K562 (cell line): ENCODE measurements around the gene ATF4. TPM values are rescaled to one million over a fixed set of nuclear protein-coding genes. Genes with fewer than 3 reads are reported as not detected.

Experiments
- BHLHE40 ChIP-seq: IDR thresholded peaks from 2 replicates; pipeline ENCODE4 v1.6.1; 2011; ENCODE audit warnings: low read length, improper control_type of control experiment
- CREM ChIP-seq: IDR thresholded peaks from 2 replicates; pipeline ENCODE4 v1.6.1; 2014; ENCODE audit warnings: antibody characterized with exemption, low read depth
- FOXJ3 ChIP-seq: sonication (generic); formaldehyde crosslinking; IDR thresholded peaks from 2 replicates; pipeline ENCODE4 v1.4.0; 2020; ENCODE audit warnings: mild to moderate bottlenecking, missing genetic modification reagents
- ILK ChIP-seq: fragments of 450-650 bp; IDR thresholded peaks from 2 replicates; pipeline ENCODE4 v1.6.1; 2016; ENCODE audit warnings: missing genetic modification characterization, low read depth, mild to moderate bottlenecking, missing compliant biosample characterization, moderate library complexity, borderline replicate concordance
- JUN ChIP-seq, 2 experiments: sonication (generic) in 1 of 2; formaldehyde crosslinking in 1 of 2; IDR thresholded peaks; 2 replicates each; pipeline versions ENCODE4 v1.6.1 to v1.8.0; 2012 to 2022; ENCODE audit warnings: borderline replicate concordance in 2 of 2, mild to moderate bottlenecking in 2 of 2, improper control_type of control experiment in 1 of 2, low read depth in 1 of 2, low read length in 1 of 2, missing genetic modification reagents in 1 of 2
- KLF1 ChIP-seq: fragments of 450-650 bp; IDR thresholded peaks from 2 replicates; pipeline ENCODE4 v1.6.1; 2016; ENCODE audit warnings: missing genetic modification characterization, missing compliant biosample characterization
- LCOR ChIP-seq: sonication (generic); formaldehyde crosslinking; IDR thresholded peaks from 2 replicates; pipeline ENCODE4 v1.8.0; 2022; ENCODE audit warnings: mild to moderate bottlenecking, missing genetic modification reagents
- MBD2 ChIP-seq: sonication (generic); IDR thresholded peaks from 2 replicates; pipeline ENCODE4 v1.6.1; 2016; ENCODE audit warnings: low read depth, borderline replicate concordance
- POLR2B ChIP-seq: fragments of 450-650 bp; IDR thresholded peaks from 2 replicates; pipeline ENCODE4 v1.6.1; 2018; ENCODE audit warnings: low read depth; ENCODE audit not compliant: partially characterized antibody
- RB1 ChIP-seq: fragments of 450-650 bp; IDR thresholded peaks from 2 replicates; pipeline ENCODE4 v1.6.1; 2017; ENCODE audit warnings: low read depth, mild to moderate bottlenecking
- RBM25 ChIP-seq: fragments of 200-400 bp; formaldehyde crosslinking; IDR thresholded peaks from 2 replicates; pipeline ENCODE4 v1.6.1; 2018; ENCODE audit warnings: low read length, low read depth, moderate library complexity; ENCODE audit not compliant: severe bottlenecking
- RHOXF2B ChIP-seq: fragments of 250-450 bp; sonication (Bioruptor Pico); conservative IDR thresholded peaks from 2 replicates; pipeline ENCODE4 v1.5.1; 2021
- SIN3A ChIP-seq, 2 experiments: fragments of 150-350 bp in 1 of 2; IDR thresholded peaks; 2 replicates each; pipeline ENCODE4 v1.6.1; 2011 to 2016; ENCODE audit warnings: borderline replicate concordance in 2 of 2, low read depth in 2 of 2, low read length in 2 of 2, mild to moderate bottlenecking in 2 of 2, moderate library complexity in 2 of 2; ENCODE audit not compliant: control insufficient read depth in 1 of 2
- SRF ChIP-seq, 2 experiments: fragments of 250-450, 450-650 bp in 1 of 2; sonication (Bioruptor Pico) in 1 of 2; sonication (generic) in 1 of 2; formaldehyde crosslinking; IDR thresholded peaks; 2 replicates each; pipeline versions ENCODE4 v1.5.0 to v1.5.1; 2020 to 2022; ENCODE audit warnings: mild to moderate bottlenecking in 1 of 2, missing genetic modification reagents in 1 of 2
- TAF15 ChIP-seq: fragments of 200-400 bp; formaldehyde crosslinking; IDR thresholded peaks from 2 replicates; pipeline ENCODE4 v1.6.1; 2017; ENCODE audit warnings: mild to moderate bottlenecking, low read depth, low read length, moderate library complexity
- ZNF354B ChIP-seq: fragments of 250-450 bp; sonication (Bioruptor Pico); IDR thresholded peaks from 2 replicates; pipeline ENCODE4 v1.4.0; 2020
- polyA plus RNA-seq, 8 experiments: library from polyadenylated mRNA; depleted of rRNA in 4 of 8; stranded (reverse) in 5 of 8; unstranded in 3 of 8; fragments of >200 nt; fragmentation: Nextera tagmentation in 2 of 8; fragmentation: Illumina TruSeq in 1 of 8; extraction: Ambion mirVana in 2 of 8; extraction: Trizol in 1 of 8; gene quantifications; 2 replicates each; pipeline versions ENCODE4 v1.2.1 to v1.2.3, GENCODE V29; 2011 to 2014; ENCODE audit warnings: inconsistent platforms in 1 of 8, missing spikeins in 1 of 8
- total RNA-seq, 7 experiments: library from RNA; depleted of rRNA in 6 of 7; stranded (reverse); fragments of >200 nt in 6 of 7; fragmentation: Illumina TruSeq in 2 of 7; extraction: Trizol in 2 of 7; gene quantifications; 2 replicates each; pipeline versions ENCODE4 v1.2.1 to v1.2.3, GENCODE V29; 2011 to 2021; ENCODE audit warnings: low replicate concordance in 1 of 7
- TF ChIP-seq, protein P1 (sequence below), 2 experiments: fragments of 450-650 bp; conservative IDR thresholded peaks; 2 replicates each; pipeline ENCODE4 v1.6.1; 2017; ENCODE audit warnings: mild to moderate bottlenecking in 2 of 2, moderate library complexity in 2 of 2
- TF ChIP-seq, protein P2 (sequence below): fragments of 250-450 bp; sonication (Bioruptor Pico); IDR thresholded peaks from 2 replicates; pipeline ENCODE4 v1.9.0; 2021; ENCODE audit warnings: mild to moderate bottlenecking
- TF ChIP-seq, protein P3 (sequence below): fragments of 200-800 bp; sonication (Bioruptor generic); IDR thresholded peaks from 2 replicates; pipeline ENCODE4 v1.6.1; 2016; ENCODE audit warnings: missing genetic modification characterization, missing compliant biosample characterization
- TF ChIP-seq, protein P4 (sequence below): fragments of 450-650 bp; formaldehyde crosslinking; IDR thresholded peaks from 2 replicates; pipeline ENCODE4 v1.4.0; 2020; ENCODE audit warnings: mild to moderate bottlenecking

Gene ATF4
- total and polyA plus RNA-seq, 9 of the 15 experiments (the other 6 are each of a cell fraction or from before 2014, with no cell fraction given): 93.1 to 723 (median 355) TPM

DNA sequence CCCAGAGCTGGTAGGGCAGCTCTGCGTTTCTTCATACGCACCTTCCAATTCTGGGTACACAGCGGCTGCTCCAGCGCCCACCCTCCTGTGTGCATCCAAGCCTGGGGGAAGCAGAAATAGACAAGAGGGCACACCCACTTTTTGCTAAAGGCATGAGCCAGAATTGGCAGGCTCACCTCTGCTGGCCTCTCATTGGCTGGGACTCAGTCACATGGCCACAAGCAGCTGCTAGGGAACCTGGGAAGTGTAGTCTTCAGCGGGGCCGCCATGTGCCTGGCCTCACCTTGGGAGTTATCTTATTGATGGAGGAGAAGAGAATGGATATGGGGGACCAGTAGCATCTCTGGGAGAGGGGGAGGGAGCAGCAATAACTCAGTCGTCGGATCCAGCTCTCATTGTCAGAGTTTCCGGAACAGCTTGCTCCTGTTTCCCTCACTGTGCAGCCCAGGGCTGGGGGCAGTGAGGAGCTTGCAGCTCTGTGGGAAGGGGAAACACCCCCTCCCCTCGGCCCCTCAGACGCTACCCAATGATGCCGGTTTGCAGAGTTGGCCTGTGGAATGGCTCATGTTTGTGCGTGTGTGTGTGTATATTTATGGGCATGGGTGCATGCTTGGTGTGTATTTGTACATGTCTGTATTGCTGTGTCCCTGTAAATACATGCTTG, 30.1 kb upstream of the ATF4 start (continued):
- TF ChIP-seq RB1 (no peak), CREM (peak; percentile 22; the same call in 1 of the 2 replicates), ILK (tag) (no peak), MBD2 (peak; percentile 74; the same call in 1 of the 2 replicates), KLF1 (tag) (no peak), BHLHE40 (no peak), FOXJ3 (CRISPR knock-in tag) (no peak), SRF (CRISPR knock-in tag; IDR thresholded peaks at IDR 0.05) (no peak), RBM25 (peak; percentile 50), SIN3A (IDR thresholded peaks at IDR 0.05; ENCODE audit: borderline replicate concordance in 2 of 2, control insufficient read depth in 1 of 2, low read depth in 2 of 2, low read length in 2 of 2) (no peak), JUN (IDR thresholded peaks at IDR 0.05; ENCODE audit: borderline replicate concordance, low read depth, low read length) (0 out of 2 replicates have a peak, but pooled peaks have one; percentile 10), JUN (CRISPR knock-in tag; IDR thresholded peaks at IDR 0.05; ENCODE audit: borderline replicate concordance) (no peak), RHOXF2B (no peak), LCOR (CRISPR knock-in tag) (no peak), ZNF354B (CRISPR knock-in tag) (no peak), POLR2B (no peak), TAF15 (no peak)
- TF ChIP-seq, protein P1, sequence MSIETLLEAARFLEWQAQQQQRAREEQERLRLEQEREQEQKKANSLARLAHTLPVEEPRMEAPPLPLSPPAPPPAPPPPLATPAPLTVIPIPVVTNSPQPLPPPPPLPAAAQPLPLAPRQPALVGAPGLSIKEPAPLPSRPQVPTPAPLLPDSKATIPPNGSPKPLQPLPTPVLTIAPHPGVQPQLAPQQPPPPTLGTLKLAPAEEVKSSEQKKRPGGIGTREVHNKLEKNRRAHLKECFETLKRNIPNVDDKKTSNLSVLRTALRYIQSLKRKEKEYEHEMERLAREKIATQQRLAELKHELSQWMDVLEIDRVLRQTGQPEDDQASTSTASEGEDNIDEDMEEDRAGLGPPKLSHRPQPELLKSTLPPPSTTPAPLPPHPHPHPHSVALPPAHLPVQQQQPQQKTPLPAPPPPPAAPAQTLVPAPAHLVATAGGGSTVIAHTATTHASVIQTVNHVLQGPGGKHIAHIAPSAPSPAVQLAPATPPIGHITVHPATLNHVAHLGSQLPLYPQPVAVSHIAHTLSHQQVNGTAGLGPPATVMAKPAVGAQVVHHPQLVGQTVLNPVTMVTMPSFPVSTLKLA (conservative IDR thresholded peaks at IDR 0.05): peak; percentile 89 to 90
- TF ChIP-seq, protein P2, sequence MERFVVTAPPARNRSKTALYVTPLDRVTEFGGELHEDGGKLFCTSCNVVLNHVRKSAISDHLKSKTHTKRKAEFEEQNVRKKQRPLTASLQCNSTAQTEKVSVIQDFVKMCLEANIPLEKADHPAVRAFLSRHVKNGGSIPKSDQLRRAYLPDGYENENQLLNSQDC (CRISPR knock-in tag): no peak
- TF ChIP-seq, protein P3, sequence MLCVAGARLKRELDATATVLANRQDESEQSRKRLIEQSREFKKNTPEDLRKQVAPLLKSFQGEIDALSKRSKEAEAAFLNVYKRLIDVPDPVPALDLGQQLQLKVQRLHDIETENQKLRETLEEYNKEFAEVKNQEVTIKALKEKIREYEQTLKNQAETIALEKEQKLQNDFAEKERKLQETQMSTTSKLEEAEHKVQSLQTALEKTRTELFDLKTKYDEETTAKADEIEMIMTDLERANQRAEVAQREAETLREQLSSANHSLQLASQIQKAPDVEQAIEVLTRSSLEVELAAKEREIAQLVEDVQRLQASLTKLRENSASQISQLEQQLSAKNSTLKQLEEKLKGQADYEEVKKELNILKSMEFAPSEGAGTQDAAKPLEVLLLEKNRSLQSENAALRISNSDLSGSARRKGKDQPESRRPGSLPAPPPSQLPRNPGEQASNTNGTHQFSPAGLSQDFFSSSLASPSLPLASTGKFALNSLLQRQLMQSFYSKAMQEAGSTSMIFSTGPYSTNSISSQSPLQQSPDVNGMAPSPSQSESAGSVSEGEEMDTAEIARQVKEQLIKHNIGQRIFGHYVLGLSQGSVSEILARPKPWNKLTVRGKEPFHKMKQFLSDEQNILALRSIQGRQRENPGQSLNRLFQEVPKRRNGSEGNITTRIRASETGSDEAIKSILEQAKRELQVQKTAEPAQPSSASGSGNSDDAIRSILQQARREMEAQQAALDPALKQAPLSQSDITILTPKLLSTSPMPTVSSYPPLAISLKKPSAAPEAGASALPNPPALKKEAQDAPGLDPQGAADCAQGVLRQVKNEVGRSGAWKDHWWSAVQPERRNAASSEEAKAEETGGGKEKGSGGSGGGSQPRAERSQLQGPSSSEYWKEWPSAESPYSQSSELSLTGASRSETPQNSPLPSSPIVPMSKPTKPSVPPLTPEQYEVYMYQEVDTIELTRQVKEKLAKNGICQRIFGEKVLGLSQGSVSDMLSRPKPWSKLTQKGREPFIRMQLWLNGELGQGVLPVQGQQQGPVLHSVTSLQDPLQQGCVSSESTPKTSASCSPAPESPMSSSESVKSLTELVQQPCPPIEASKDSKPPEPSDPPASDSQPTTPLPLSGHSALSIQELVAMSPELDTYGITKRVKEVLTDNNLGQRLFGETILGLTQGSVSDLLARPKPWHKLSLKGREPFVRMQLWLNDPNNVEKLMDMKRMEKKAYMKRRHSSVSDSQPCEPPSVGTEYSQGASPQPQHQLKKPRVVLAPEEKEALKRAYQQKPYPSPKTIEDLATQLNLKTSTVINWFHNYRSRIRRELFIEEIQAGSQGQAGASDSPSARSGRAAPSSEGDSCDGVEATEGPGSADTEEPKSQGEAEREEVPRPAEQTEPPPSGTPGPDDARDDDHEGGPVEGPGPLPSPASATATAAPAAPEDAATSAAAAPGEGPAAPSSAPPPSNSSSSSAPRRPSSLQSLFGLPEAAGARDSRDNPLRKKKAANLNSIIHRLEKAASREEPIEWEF (CRISPR knock-in tag): no peak
- TF ChIP-seq, protein P4, sequence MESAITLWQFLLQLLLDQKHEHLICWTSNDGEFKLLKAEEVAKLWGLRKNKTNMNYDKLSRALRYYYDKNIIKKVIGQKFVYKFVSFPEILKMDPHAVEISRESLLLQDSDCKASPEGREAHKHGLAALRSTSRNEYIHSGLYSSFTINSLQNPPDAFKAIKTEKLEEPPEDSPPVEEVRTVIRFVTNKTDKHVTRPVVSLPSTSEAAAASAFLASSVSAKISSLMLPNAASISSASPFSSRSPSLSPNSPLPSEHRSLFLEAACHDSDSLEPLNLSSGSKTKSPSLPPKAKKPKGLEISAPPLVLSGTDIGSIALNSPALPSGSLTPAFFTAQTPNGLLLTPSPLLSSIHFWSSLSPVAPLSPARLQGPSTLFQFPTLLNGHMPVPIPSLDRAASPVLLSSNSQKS (CRISPR knock-in tag): no peak
